ENCODE data around the gene TET1. TPM values are rescaled to one million over a fixed set of nuclear protein-coding genes. Genes with fewer than 3 reads are reported as not detected.
A peak's percentile ranks its signal among the peaks of the same experiment; 100 is the strongest.

The TET1 gene
- total RNA-seq, 1 experiment from 2014 or later: 53.4 TPM

- no peak overlapping the region for H3K14ac ChIP-seq (ENCODE audit: insufficient read depth, low read length)
- H2AK5ac ChIP-seq (ENCODE audit: insufficient read length, low read length): no peak overlapping the region
- TF ChIP-seq CTCF (conservative IDR thresholded peaks at IDR 0.05): no peak
- H3K4ac ChIP-seq (ENCODE audit: low read depth, low read length): no peak overlapping the region
- no peak overlapping the region for H4K91ac ChIP-seq (ENCODE audit: insufficient read length, low read depth, low read length)
- peak overlapping the region; percentile 93 to 95 for H3K4me3 Mint-ChIP-seq
- no peak overlapping the region for H4K5ac ChIP-seq (ENCODE audit: insufficient read length, low read depth, low read length)
- H3K27me3 ChIP-seq (ENCODE audit: insufficient read depth, low read length): no peaks in the 10 kb centered on the region
- H3K23me2 ChIP-seq (ENCODE audit: insufficient read length, low read depth, low read length, poor library complexity, severe bottlenecking): peaks cover 19% of the 10 kb centered on the region
- peak overlapping the region; percentile 99 for H3K4me2 ChIP-seq (ENCODE audit: insufficient read depth, insufficient read length, low read length)
- no peak overlapping the region for H2BK5ac ChIP-seq (ENCODE audit: insufficient read length, low read length)
- H3K27ac Mint-ChIP-seq: peak overlapping the region in 1 of 3 experiments; percentile 5; a peak in 1 of 7 replicates
- no peak for DNase-seq
- no peaks in the 10 kb centered on the region for H4K20me1 ChIP-seq (ENCODE audit: control insufficient read depth, insufficient read depth, insufficient read length)
- no peak overlapping the region for H3K27ac ChIP-seq (ENCODE audit: insufficient read length, low read depth, low read length)
- H3K9me3 Mint-ChIP-seq: no peaks in the 10 kb centered on the region; a peak in 1 of 5 replicates
- H3K36me3 Mint-ChIP-seq (ENCODE audit: insufficient read depth in 1 of 3, low read depth in 3 of 3): peaks cover 6 to 9% (median 8%) of the 10 kb centered on the region in 3 experiments; a peak in 6 of 7 replicates
- no CpG with 5 or more reads among the region's 6 CpGs for WGBS (ENCODE audit: extremely low coverage, insufficient read length, low lambda C conversion rate)
- no peak overlapping the region for H3K18ac ChIP-seq (ENCODE audit: insufficient read length, low read depth, low read length)
- no peak overlapping the region for H2BK120ac ChIP-seq (ENCODE audit: low read depth, low read length, poor library complexity, severe bottlenecking)
- no peaks in the 10 kb centered on the region for H3K79me1 ChIP-seq (ENCODE audit: insufficient read depth, low read depth, low read length, poor library complexity, severe bottlenecking)
- peaks cover 29 to 31% of the 10 kb centered on the region in 2 experiments for H3K4me1 Mint-ChIP-seq
- no peak overlapping the region for H3K23ac ChIP-seq (ENCODE audit: insufficient read length, low read depth, low read length)
- H4K8ac ChIP-seq (replicated peaks; ENCODE audit: insufficient read length, low read depth, low read length): no peak overlapping the region
- H2BK12ac ChIP-seq (ENCODE audit: insufficient read length, low read depth, low read length): no peak overlapping the region
- peaks cover 4% of the 10 kb centered on the region; the same call in 1 of the 2 replicates for H3K4me1 ChIP-seq (ENCODE audit: insufficient read depth, low read length)
- no peak overlapping the region for H3K56ac ChIP-seq (ENCODE audit: insufficient read length, low read depth, low read length)
- no peak overlapping the region for H3K9ac ChIP-seq (ENCODE audit: extremely low read depth, insufficient read length, low read length)
- no peaks in the 10 kb centered on the region for H3K9me3 ChIP-seq (ENCODE audit: control insufficient read depth, low read depth, low read length)
- H2BK15ac ChIP-seq (ENCODE audit: low read depth, low read length): no peak overlapping the region
- H2AFZ ChIP-seq (ENCODE audit: low read length): peak overlapping the region; percentile 41
- no peak overlapping the region for H3T11ph ChIP-seq (ENCODE audit: low read length)
- H3K79me2 ChIP-seq (ENCODE audit: insufficient read depth, low read length): peaks cover 24% of the 10 kb centered on the region; the same call in 1 of the 2 replicates
- H2BK20ac ChIP-seq (ENCODE audit: low read depth, low read length, poor library complexity, severe bottlenecking): no peak overlapping the region
- H3K27me3 Mint-ChIP-seq (ENCODE audit: low read depth): peaks cover 5% of the 10 kb centered on the region
Observed at GRCh38 chr10:68559841-68560185, 324 bp upstream of the TET1 start.
